ENCODE measurements around the gene SLX4IP.

The SLX4IP gene

GRCh38 chr20:10454151-10454750 is 19.1 kb downstream of the SLX4IP start:
- H3K4me3 ChIP-seq (ENCODE audit: low read length), result no peak overlapping the region
- peaks cover 3% of the 10 kb centered on the region for H3K4me1 ChIP-seq (ENCODE audit: control insufficient read depth, insufficient read depth, low read length)
- no peaks in the 10 kb centered on the region for H3K9me3 ChIP-seq (ENCODE audit: control insufficient read depth, low read length)
- no peak overlapping the region for H3K9ac ChIP-seq (ENCODE audit: low read length)
- no peaks in the 10 kb centered on the region for H3K36me3 ChIP-seq (ENCODE audit: control insufficient read depth, insufficient read depth, low read length)
- H3K27me3 ChIP-seq (ENCODE audit: control insufficient read depth, insufficient read depth, low read length), result no peaks in the 10 kb centered on the region

GRCh38 chr20:10461495-10461894 is 26.4 kb downstream of the SLX4IP start:
- Histone ChIP-seq H3K4me3 (ENCODE audit: low read length) (no peak overlapping the region), H3K9me3 (ENCODE audit: control insufficient read depth, low read length) (no peaks in the 10 kb centered on the region), H3K9ac (ENCODE audit: low read length) (no peak overlapping the region), H3K27me3 (ENCODE audit: control insufficient read depth, insufficient read depth, low read length) (no peaks in the 10 kb centered on the region), H3K4me1 (ENCODE audit: control insufficient read depth, insufficient read depth, low read length) (no peaks in the 10 kb centered on the region), H3K36me3 (ENCODE audit: control insufficient read depth, insufficient read depth, low read length) (no peaks in the 10 kb centered on the region)

- Histone ChIP-seq H3K27me3 (ENCODE audit: control insufficient read depth, insufficient read depth, low read length) (no peaks in the 10 kb centered on the region), H3K4me1 (ENCODE audit: control insufficient read depth, insufficient read depth, low read length) (peaks cover 2% of the 10 kb centered on the region)
Measured at GRCh38 chr20:10462516-10462915, 27.4 kb downstream of the SLX4IP start.

GRCh38 chr20:10463622-10464021 is 28.5 kb downstream of the SLX4IP start:
- H3K4me1 ChIP-seq (ENCODE audit: control insufficient read depth, insufficient read depth, low read length), result peaks cover 13% of the 10 kb centered on the region
- H3K9me3 ChIP-seq (ENCODE audit: control insufficient read depth, low read length), result no peaks in the 10 kb centered on the region
- H3K27me3 ChIP-seq (ENCODE audit: control insufficient read depth, insufficient read depth, low read length), result no peaks in the 10 kb centered on the region
- no peak overlapping the region for H3K4me3 ChIP-seq (ENCODE audit: low read length)
- H3K36me3 ChIP-seq (ENCODE audit: control insufficient read depth, insufficient read depth, low read length), result no peaks in the 10 kb centered on the region
- H3K9ac ChIP-seq (ENCODE audit: low read length), result no peak overlapping the region

More at GRCh38 chr20:10462516-10462915, 27.4 kb downstream of the SLX4IP start:
- no peak overlapping the region for H3K4me3 ChIP-seq (ENCODE audit: low read length)
- no peaks in the 10 kb centered on the region for H3K36me3 ChIP-seq (ENCODE audit: control insufficient read depth, insufficient read depth, low read length)
- H3K9ac ChIP-seq (ENCODE audit: low read length), result no peak overlapping the region
- H3K9me3 ChIP-seq (ENCODE audit: control insufficient read depth, low read length), result no peaks in the 10 kb centered on the region

GRCh38 chr20:10465135-10465534 is 30.0 kb downstream of the SLX4IP start:
- no peaks in the 10 kb centered on the region for H3K9me3 ChIP-seq (ENCODE audit: control insufficient read depth, low read length)
- no peaks in the 10 kb centered on the region for H3K36me3 ChIP-seq (ENCODE audit: control insufficient read depth, insufficient read depth, low read length)
- no peak overlapping the region for H3K9ac ChIP-seq (ENCODE audit: low read length)
- H3K4me3 ChIP-seq (ENCODE audit: low read length), result no peak overlapping the region
- peaks cover 22% of the 10 kb centered on the region for H3K4me1 ChIP-seq (ENCODE audit: control insufficient read depth, insufficient read depth, low read length)
- H3K27me3 ChIP-seq (ENCODE audit: control insufficient read depth, insufficient read depth, low read length), result no peaks in the 10 kb centered on the region

- Histone ChIP-seq H3K4me3 (ENCODE audit: low read length) (no peak overlapping the region), H3K4me1 (ENCODE audit: control insufficient read depth, insufficient read depth, low read length) (peaks cover 22% of the 10 kb centered on the region), H3K27me3 (ENCODE audit: control insufficient read depth, insufficient read depth, low read length) (no peaks in the 10 kb centered on the region), H3K9me3 (ENCODE audit: control insufficient read depth, low read length) (no peaks in the 10 kb centered on the region), H3K36me3 (ENCODE audit: control insufficient read depth, insufficient read depth, low read length) (no peaks in the 10 kb centered on the region), H3K9ac (ENCODE audit: low read length) (no peak overlapping the region)
Measured at GRCh38 chr20:10466325-10466724, 31.2 kb downstream of the SLX4IP start.

- Histone ChIP-seq H3K27me3 (ENCODE audit: control insufficient read depth, insufficient read depth, low read length) (no peaks in the 10 kb centered on the region), H3K9ac (ENCODE audit: low read length) (no peak overlapping the region), H3K4me1 (ENCODE audit: control insufficient read depth, insufficient read depth, low read length) (peaks cover 22% of the 10 kb centered on the region), H3K4me3 (ENCODE audit: low read length) (no peak overlapping the region), H3K9me3 (ENCODE audit: control insufficient read depth, low read length) (no peaks in the 10 kb centered on the region), H3K36me3 (ENCODE audit: control insufficient read depth, insufficient read depth, low read length) (no peaks in the 10 kb centered on the region)
Measured at GRCh38 chr20:10466855-10467254, 31.8 kb downstream of the SLX4IP start.

- Histone ChIP-seq H3K27me3 (ENCODE audit: control insufficient read depth, insufficient read depth, low read length) (no peaks in the 10 kb centered on the region), H3K4me3 (ENCODE audit: low read length) (no peak overlapping the region), H3K4me1 (ENCODE audit: control insufficient read depth, insufficient read depth, low read length) (peaks cover 22% of the 10 kb centered on the region), H3K36me3 (ENCODE audit: control insufficient read depth, insufficient read depth, low read length) (no peaks in the 10 kb centered on the region), H3K9me3 (ENCODE audit: control insufficient read depth, low read length) (no peaks in the 10 kb centered on the region), H3K9ac (ENCODE audit: low read length) (no peak overlapping the region)
Measured at GRCh38 chr20:10467681-10468339, 32.7 kb downstream of the SLX4IP start.

GRCh38 chr20:10468340-10468845 is 33.3 kb downstream of the SLX4IP start:
- Histone ChIP-seq H3K9me3 (ENCODE audit: control insufficient read depth, low read length) (no peaks in the 10 kb centered on the region), H3K36me3 (ENCODE audit: control insufficient read depth, insufficient read depth, low read length) (no peaks in the 10 kb centered on the region), H3K4me1 (ENCODE audit: control insufficient read depth, insufficient read depth, low read length) (peaks cover 22% of the 10 kb centered on the region), H3K9ac (ENCODE audit: low read length) (no peak overlapping the region), H3K4me3 (ENCODE audit: low read length) (no peak overlapping the region), H3K27me3 (ENCODE audit: control insufficient read depth, insufficient read depth, low read length) (no peaks in the 10 kb centered on the region)

GRCh38 chr20:10469056-10469455 is 34.0 kb downstream of the SLX4IP start:
- Histone ChIP-seq H3K36me3 (ENCODE audit: control insufficient read depth, insufficient read depth, low read length) (no peaks in the 10 kb centered on the region), H3K4me1 (ENCODE audit: control insufficient read depth, insufficient read depth, low read length) (peaks cover 22% of the 10 kb centered on the region), H3K4me3 (ENCODE audit: low read length) (no peak overlapping the region), H3K9me3 (ENCODE audit: control insufficient read depth, low read length) (no peaks in the 10 kb centered on the region), H3K27me3 (ENCODE audit: control insufficient read depth, insufficient read depth, low read length) (no peaks in the 10 kb centered on the region), H3K9ac (ENCODE audit: low read length) (no peak overlapping the region)

- no peaks in the 10 kb centered on the region for H3K9me3 ChIP-seq (ENCODE audit: control insufficient read depth, low read length)
- no peak overlapping the region for H3K4me3 ChIP-seq (ENCODE audit: low read length)
- peaks cover 22% of the 10 kb centered on the region for H3K4me1 ChIP-seq (ENCODE audit: control insufficient read depth, insufficient read depth, low read length)
- no peak overlapping the region for H3K9ac ChIP-seq (ENCODE audit: low read length)
- no peaks in the 10 kb centered on the region for H3K36me3 ChIP-seq (ENCODE audit: control insufficient read depth, insufficient read depth, low read length)
- no peaks in the 10 kb centered on the region for H3K27me3 ChIP-seq (ENCODE audit: control insufficient read depth, insufficient read depth, low read length)
Measured at GRCh38 chr20:10469599-10469998, 34.5 kb downstream of the SLX4IP start.

GRCh38 chr20:10470276-10470675 is 35.2 kb downstream of the SLX4IP start:
- Histone ChIP-seq H3K4me1 (ENCODE audit: control insufficient read depth, insufficient read depth, low read length) (peaks cover 24% of the 10 kb centered on the region), H3K27me3 (ENCODE audit: control insufficient read depth, insufficient read depth, low read length) (no peaks in the 10 kb centered on the region), H3K9ac (ENCODE audit: low read length) (no peak overlapping the region), H3K36me3 (ENCODE audit: control insufficient read depth, insufficient read depth, low read length) (no peaks in the 10 kb centered on the region), H3K4me3 (ENCODE audit: low read length) (no peak overlapping the region), H3K9me3 (ENCODE audit: control insufficient read depth, low read length) (no peaks in the 10 kb centered on the region)

Measured in mucosa of stomach (tissue), 1 donor.